ENCODE results near the gene ENPP7.

GRCh38 chr17:79705674-79706073 lies 25.1 kb upstream of the ENPP7 start:
- no peak for TF ChIP-seq CTCF (IDR thresholded peaks at IDR 0.05)
- no peak for TF ChIP-seq EP300 (IDR thresholded peaks at IDR 0.05)
